ENCODE results near the gene RBMS2. TPM values are rescaled to one million over a fixed set of nuclear protein-coding genes. Genes with fewer than 3 reads are reported as not detected.
A peak's percentile ranks its signal among the peaks of the same experiment; 100 is the strongest.

RBMS2 gene
- total RNA-seq, 4 donors from 2014 or later, result 22.8 to 39.0 (median 31.8) TPM

DNA sequence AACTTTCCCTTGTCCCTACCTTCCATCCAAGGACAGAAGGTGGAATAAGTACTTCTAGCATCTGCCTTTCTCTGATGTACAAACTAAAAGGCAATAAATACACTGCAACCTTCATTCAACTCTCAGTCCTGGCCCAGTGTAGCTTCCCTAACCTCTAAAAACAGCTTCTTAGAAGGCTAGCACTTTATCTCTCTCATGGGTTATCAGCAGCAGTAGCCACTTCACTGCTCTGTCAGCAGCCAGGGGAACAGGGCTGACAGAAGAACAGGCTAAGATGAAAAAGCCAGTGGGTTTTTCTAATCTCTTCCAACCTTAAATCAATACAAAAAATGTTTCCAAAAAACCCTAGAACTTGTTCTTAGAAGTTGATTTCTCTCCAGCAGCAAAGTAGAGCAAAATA lies 95.3 kb downstream of the RBMS2 start:
- no peaks in the 10 kb centered on the region for H3K27me3 ChIP-seq
- H3K4me3 ChIP-seq, result no peak overlapping the region
- DNase-seq (ENCODE audit: low spot score in 2 of 2), result no peak
- TF ChIP-seq, protein P1, sequence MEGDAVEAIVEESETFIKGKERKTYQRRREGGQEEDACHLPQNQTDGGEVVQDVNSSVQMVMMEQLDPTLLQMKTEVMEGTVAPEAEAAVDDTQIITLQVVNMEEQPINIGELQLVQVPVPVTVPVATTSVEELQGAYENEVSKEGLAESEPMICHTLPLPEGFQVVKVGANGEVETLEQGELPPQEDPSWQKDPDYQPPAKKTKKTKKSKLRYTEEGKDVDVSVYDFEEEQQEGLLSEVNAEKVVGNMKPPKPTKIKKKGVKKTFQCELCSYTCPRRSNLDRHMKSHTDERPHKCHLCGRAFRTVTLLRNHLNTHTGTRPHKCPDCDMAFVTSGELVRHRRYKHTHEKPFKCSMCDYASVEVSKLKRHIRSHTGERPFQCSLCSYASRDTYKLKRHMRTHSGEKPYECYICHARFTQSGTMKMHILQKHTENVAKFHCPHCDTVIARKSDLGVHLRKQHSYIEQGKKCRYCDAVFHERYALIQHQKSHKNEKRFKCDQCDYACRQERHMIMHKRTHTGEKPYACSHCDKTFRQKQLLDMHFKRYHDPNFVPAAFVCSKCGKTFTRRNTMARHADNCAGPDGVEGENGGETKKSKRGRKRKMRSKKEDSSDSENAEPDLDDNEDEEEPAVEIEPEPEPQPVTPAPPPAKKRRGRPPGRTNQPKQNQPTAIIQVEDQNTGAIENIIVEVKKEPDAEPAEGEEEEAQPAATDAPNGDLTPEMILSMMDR (IDR thresholded peaks at IDR 0.05), result no peak
- TF ChIP-seq POLR2A (IDR thresholded peaks at IDR 0.05) (no peak), EP300 (IDR thresholded peaks at IDR 0.05) (no peak)
- peak overlapping the region in 1 of 4 donors; percentile 11 for H3K27ac ChIP-seq
- peaks cover 0 to 51% (median 0%) of the 10 kb centered on the region in 4 donors for H3K4me1 ChIP-seq
- H3K9me3 ChIP-seq, result no peaks in the 10 kb centered on the region
- H3K36me3 ChIP-seq, result peaks cover 10 to 90% (median 30%) of the 10 kb centered on the region in 3 donors

DNA sequence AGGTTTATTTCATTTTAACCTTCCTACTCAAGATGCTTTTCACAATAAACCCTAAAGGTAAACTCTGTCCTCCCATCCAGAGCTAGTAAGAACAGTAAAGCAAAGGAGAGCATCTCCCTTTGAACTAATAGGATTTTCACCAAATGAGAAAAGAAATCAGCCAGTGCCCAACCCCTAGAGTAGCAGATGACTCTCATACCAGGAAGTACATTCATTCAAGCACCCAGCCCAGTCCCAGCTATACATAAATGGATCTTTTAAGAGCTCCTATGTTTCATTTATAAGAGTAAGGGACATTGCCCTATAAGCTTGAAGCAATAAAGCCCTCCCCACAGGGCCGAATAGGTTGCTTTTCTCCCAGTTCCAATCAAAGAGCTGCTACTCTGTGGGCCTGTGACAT lies 100.9 kb downstream of the RBMS2 start:
- Histone ChIP-seq H3K4me1 (peaks cover 0 to 91% (median 10%) of the 10 kb centered on the region in 4 donors), H3K27ac (no peak overlapping the region), H3K9me3 (no peaks in the 10 kb centered on the region), H3K36me3 (peaks cover 0 to 37% (median 0%) of the 10 kb centered on the region in 3 donors), H3K27me3 (no peaks in the 10 kb centered on the region), H3K4me3 (no peak overlapping the region)
- 53 to 78% methylated on average over 1 of the region's 1 CpG for WGBS, 2 donors
- no peak for DNase-seq (ENCODE audit: low spot score in 2 of 2)
- TF ChIP-seq, protein P1 (IDR thresholded peaks at IDR 0.05), result no peak
- TF ChIP-seq POLR2A (IDR thresholded peaks at IDR 0.05), result no peak
- no peak for TF ChIP-seq EP300 (IDR thresholded peaks at IDR 0.05)

DNA sequence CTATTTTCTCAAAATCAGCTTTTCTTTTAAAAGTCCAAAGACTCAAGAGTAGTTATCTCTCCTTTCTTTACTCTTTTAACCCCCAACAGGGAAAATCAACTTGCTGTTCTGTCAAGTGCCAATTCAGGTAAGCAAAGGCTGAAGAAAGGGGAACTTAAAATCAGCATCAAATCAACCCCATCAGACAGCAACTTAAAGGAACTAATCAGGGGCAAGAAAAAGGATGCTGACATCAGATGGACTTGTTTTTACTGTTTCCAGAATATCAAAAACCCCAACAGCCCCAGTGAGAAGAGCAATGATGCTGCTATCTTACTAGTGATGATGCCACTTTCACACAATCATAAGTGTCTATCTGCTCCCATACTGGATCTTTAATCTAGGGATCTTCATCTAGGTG lies 105.1 kb downstream of the RBMS2 start:
- peak overlapping the region in 1 of 4 donors; percentile 13 for H3K27ac ChIP-seq
- DNase-seq (ENCODE audit: low spot score in 2 of 2), result no peak
- no peaks in the 10 kb centered on the region for H3K27me3 ChIP-seq
- TF ChIP-seq, protein P1 (IDR thresholded peaks at IDR 0.05), result no peak
- no peak for TF ChIP-seq EP300 (IDR thresholded peaks at IDR 0.05)
- no peak for TF ChIP-seq POLR2A (IDR thresholded peaks at IDR 0.05)
- H3K36me3 ChIP-seq, result peaks cover 0 to 5% (median 0%) of the 10 kb centered on the region in 3 donors
- peaks cover 0 to 78% (median 32%) of the 10 kb centered on the region in 4 donors for H3K4me1 ChIP-seq
- H3K9me3 ChIP-seq, result no peaks in the 10 kb centered on the region
- H3K4me3 ChIP-seq, result no peak overlapping the region

DNA sequence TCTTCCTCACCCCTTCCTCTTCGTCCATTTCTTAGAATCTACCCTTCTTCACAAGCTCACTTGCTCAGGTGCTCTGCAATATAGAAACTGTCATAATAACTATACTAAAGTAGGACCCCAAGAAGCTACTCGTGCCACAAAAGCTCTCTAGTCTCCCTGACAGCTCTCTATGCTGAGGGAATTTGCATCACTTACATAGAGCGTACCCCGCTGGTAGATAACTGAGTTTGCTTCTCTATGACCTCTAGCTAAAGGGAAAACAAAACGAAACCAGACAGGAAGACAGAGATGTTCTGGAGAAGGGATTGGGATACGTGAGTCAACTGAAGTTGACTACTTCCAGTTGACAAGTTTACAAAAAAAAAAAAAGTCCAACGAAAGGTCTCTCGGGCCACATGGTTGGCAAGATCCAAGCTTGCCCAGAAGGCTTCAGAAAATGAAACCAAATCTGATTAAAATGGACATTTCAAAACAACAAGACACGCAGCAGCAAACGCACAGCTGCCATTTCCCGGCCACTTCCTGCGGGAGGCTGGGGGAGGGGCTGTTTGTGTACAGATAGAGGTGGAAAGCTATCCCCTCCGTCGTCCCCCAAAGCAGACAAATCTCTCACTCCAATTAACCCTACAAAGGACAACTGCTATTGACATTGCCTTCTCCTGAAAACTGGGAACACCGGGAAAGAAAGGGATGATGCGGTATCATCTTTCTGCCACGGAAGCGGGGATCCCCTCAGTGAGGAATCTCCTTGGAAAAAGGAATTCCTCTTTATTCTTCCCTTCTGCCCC lies 107.2 kb downstream of the RBMS2 start:
- H3K4me1 ChIP-seq, result peaks cover 0 to 80% (median 50%) of the 10 kb centered on the region in 4 donors
- H3K27me3 ChIP-seq, result no peaks in the 10 kb centered on the region
- peak; percentile 54 to 81 for DNase-seq (ENCODE audit: low spot score in 2 of 2)
- no peaks in the 10 kb centered on the region for H3K9me3 ChIP-seq
- no peaks in the 10 kb centered on the region for H3K36me3 ChIP-seq
- WGBS, 2 donors, result 0 to 1% methylated on average over 18 of the region's 18 CpGs
- peak; percentile 18 to 70 for TF ChIP-seq EP300 (IDR thresholded peaks at IDR 0.05)
- TF ChIP-seq, protein P1 (IDR thresholded peaks at IDR 0.05), result no peak
- TF ChIP-seq POLR2A (IDR thresholded peaks at IDR 0.05), result peak in 1 of 2 donors; percentile 35
- H3K4me3 ChIP-seq, result peak overlapping the region; percentile 96 to 100 (median 98)
- H3K27ac ChIP-seq, result peak overlapping the region; percentile 93 to 99 (median 96)

DNA sequence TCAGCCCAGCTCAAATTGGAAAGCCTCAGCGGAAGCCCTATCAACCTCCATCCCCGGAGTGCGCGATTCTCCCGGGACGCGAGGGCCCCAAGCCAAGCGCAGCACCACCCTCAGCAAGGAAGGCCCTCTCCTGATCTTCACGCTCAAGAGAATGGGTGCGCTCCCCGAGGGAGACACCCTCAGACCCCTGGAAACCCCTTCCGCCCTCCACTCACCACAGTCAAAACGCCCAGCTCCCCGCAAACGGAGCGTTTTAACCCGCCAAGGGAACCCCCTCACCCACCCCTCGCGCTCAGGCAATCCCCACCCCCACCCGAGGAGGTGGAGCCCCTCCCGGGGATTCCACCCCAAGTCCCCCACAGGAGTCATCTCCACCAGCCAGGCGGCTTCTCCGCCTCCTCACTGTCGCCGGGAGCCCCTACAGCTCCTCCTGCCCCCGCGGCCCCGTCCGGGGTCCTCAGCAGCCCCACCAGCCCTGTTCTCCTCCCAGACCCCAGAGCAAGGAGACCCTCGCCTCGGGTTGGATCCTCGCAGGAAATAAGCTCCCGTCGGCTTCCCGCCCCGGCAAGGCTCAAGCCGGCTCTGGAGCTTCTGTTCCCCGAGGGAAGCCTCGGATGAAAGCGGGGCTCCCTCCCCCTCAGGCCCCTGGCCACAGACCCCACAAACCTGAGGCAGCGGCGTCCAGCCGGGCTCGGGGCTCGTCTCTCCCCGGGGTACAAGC lies 108.0 kb downstream of the RBMS2 start:
- peaks cover 0 to 77% (median 51%) of the 10 kb centered on the region in 4 donors for H3K4me1 ChIP-seq
- TF ChIP-seq EP300 (IDR thresholded peaks at IDR 0.05) (no peak), POLR2A (IDR thresholded peaks at IDR 0.05) (no peak)
- TF ChIP-seq, protein P1 (IDR thresholded peaks at IDR 0.05), result no peak
- no peaks in the 10 kb centered on the region for H3K36me3 ChIP-seq
- no peak for DNase-seq (ENCODE audit: low spot score in 2 of 2)
- peak overlapping the region; percentile 93 to 99 (median 96) for H3K27ac ChIP-seq
- peak overlapping the region; percentile 96 to 100 (median 98) for H3K4me3 ChIP-seq
- 0 to 1% methylated on average over 24 to 36 of the region's 46 CpGs for WGBS, 2 donors
- H3K27me3 ChIP-seq, result no peaks in the 10 kb centered on the region
- no peaks in the 10 kb centered on the region for H3K9me3 ChIP-seq

Measured in tibial nerve (tissue), 4 donors.